HCT116 (cell line): ENCODE data around the gene TPX2. TPM values are rescaled to one million over a fixed set of nuclear protein-coding genes. Genes with fewer than 3 reads are reported as not detected.

Experiments used
- ATAC-seq: fragments of 200-7000 bp; cut with Tn5 transposase; 2 replicates; pipeline ENCODE4 v1.9.1; 2020; ENCODE audit warnings: mild to moderate bottlenecking, moderate library complexity
- BruUV-seq: library from RNA; stranded (reverse); fragments of 400-500 nt; replicated peaks from 2 replicates; lab custom pipeline; 2021; lab: Mats Ljungman, UMichigan
- CTCF ChIA-PET: fragments of 300-600 bp; sonication (Branson Sonifier 250); formaldehyde crosslinking; loops from one replicate; lab custom pipeline; 2021; ENCODE audit warnings: antibody characterized with exemption; lab: Charles Lee
- POLR2A ChIA-PET: fragments of 300-600, 350-600 bp; sonication (Branson Sonifier 250); formaldehyde crosslinking; loops from one replicate; lab custom pipeline; 2021; ENCODE audit warnings: antibody characterized with exemption; lab: Charles Lee
- RAD21 ChIA-PET, 2 experiments: fragments of 300-600 bp; sonication (Branson Sonifier 250); formaldehyde crosslinking; loops; one replicate each; lab custom pipeline; 2023; ENCODE audit warnings: low total read pairs in 2 of 2; ENCODE audit not compliant: uncharacterized antibody in 2 of 2, unreplicated experiment in 2 of 2, low non-redundant PET in 1 of 2; lab: Charles Lee
- DNase-seq: peaks from one replicate; pipeline ENCODE4 v3.0.0-alpha.2; 2010; ENCODE audit warnings: low read depth, low spot score
- H2AFZ ChIP-seq: fragments of 200-600 bp; shearing (Covaris generic), sonication (generic); 2 replicates; pipeline ENCODE4 v1.6.1; 2017; ENCODE audit warnings: low read depth, mixed run types, mixed read lengths, antibody characterized with exemption, low read length; ENCODE audit not compliant: poor library complexity, severe bottlenecking
- H3K27ac ChIP-seq: 2 replicates; pipeline ENCODE4 v1.5.1; 2012; ENCODE audit warnings: low read depth, low read length
- H3K27me3 ChIP-seq: fragments of 200-600 bp; sonication (generic); 2 replicates; pipeline ENCODE4 v1.6.1; 2016; ENCODE audit warnings: mixed run types, low read length, mixed read lengths; ENCODE audit not compliant: insufficient read depth
- H3K36me3 ChIP-seq, 2 experiments: fragments of 200-500 bp in 1 of 2; fragments of 200-600 bp in 1 of 2; sonication (Bioruptor generic) in 1 of 2; sonication (generic) in 1 of 2; 2 replicates each; pipeline versions ENCODE4 v1.5.1 to v1.6.1; 2014 to 2016; ENCODE audit warnings: low read length in 2 of 2, inconsistent platforms in 1 of 2, mixed read lengths in 1 of 2, mixed run types in 1 of 2; ENCODE audit not compliant: insufficient read depth in 2 of 2, control insufficient read depth in 1 of 2
- H3K4me1 ChIP-seq, 2 experiments: fragments of 200-600 bp in 1 of 2; sonication (generic) in 1 of 2; 2 replicates each; pipeline versions ENCODE4 v1.5.1 to v1.6.1; 2012 to 2017; ENCODE audit warnings: low read length in 2 of 2, inconsistent platforms in 1 of 2, mild to moderate bottlenecking in 1 of 2, mixed read lengths in 1 of 2, mixed run types in 1 of 2, moderate library complexity in 1 of 2; ENCODE audit not compliant: insufficient read depth in 2 of 2, control insufficient read depth in 1 of 2
- H3K4me2 ChIP-seq: fragments of 200-600 bp; sonication (generic); 2 replicates; pipeline ENCODE4 v1.6.1; 2017; ENCODE audit warnings: mixed run types, low read length, mixed read lengths
- H3K4me3 ChIP-seq, 2 experiments: fragments of 200-600 bp in 1 of 2; sonication (generic) in 1 of 2; replicated peaks in 1 of 2; 2 replicates each; pipeline ENCODE4 v1.5.1; 2011 to 2016; ENCODE audit warnings: low read length in 2 of 2, control low read depth in 1 of 2, low read depth in 1 of 2, mild to moderate bottlenecking in 1 of 2, mixed read lengths in 1 of 2, mixed run types in 1 of 2
- H3K79me2 ChIP-seq: fragments of 200-600 bp; sonication (generic); 2 replicates; pipeline ENCODE4 v1.6.1; 2017; ENCODE audit warnings: mild to moderate bottlenecking, mixed run types, low read length, moderate library complexity, mixed read lengths; ENCODE audit not compliant: insufficient read depth
- H3K9ac ChIP-seq: fragments of 200-600 bp; sonication (generic); 2 replicates; pipeline ENCODE4 v1.6.1; 2016; ENCODE audit warnings: low read length, mixed read lengths
- H3K9me2 ChIP-seq: fragments of 200-600 bp; sonication (generic), shearing (Covaris generic); 2 replicates; pipeline ENCODE4 v1.6.1; 2017; ENCODE audit warnings: mixed run types, mild to moderate bottlenecking, moderate library complexity; ENCODE audit not compliant: insufficient read depth
- H3K9me3 ChIP-seq, 2 experiments: fragments of 200-500 bp in 1 of 2; fragments of 200-600 bp in 1 of 2; sonication (Bioruptor generic) in 1 of 2; sonication (generic) in 1 of 2; 2 replicates each; pipeline ENCODE4 v1.6.1; 2014 to 2017; ENCODE audit warnings: low read length in 2 of 2, mixed read lengths in 2 of 2, inconsistent platforms in 1 of 2, low read depth in 1 of 2, mild to moderate bottlenecking in 1 of 2, mixed run types in 1 of 2, moderate library complexity in 1 of 2; ENCODE audit not compliant: control insufficient read depth in 1 of 2, insufficient read depth in 1 of 2
- H4K20me1 ChIP-seq: fragments of 200-600 bp; sonication (generic), shearing (Covaris generic); 2 replicates; pipeline ENCODE4 v1.6.1; 2017; ENCODE audit warnings: mixed run types, mild to moderate bottlenecking, moderate library complexity; ENCODE audit not compliant: insufficient read depth
- ATF3 ChIP-seq: IDR thresholded peaks from 2 replicates; pipeline ENCODE4 v1.6.1; 2012
- CEBPB ChIP-seq: IDR thresholded peaks from 2 replicates; pipeline ENCODE4 v1.6.1; 2012; ENCODE audit warnings: low read depth
- EGR1 ChIP-seq: IDR thresholded peaks from 2 replicates; pipeline ENCODE4 v1.6.1; 2012; ENCODE audit warnings: low read depth
- ELF1 ChIP-seq: IDR thresholded peaks from 2 replicates; pipeline ENCODE4 v1.6.1; 2012; ENCODE audit warnings: low read depth, borderline replicate concordance
- EZH2 ChIP-seq: fragments of 200-600 bp; sonication (generic); IDR thresholded peaks from 2 replicates; pipeline ENCODE4 v1.6.1; 2017; ENCODE audit warnings: antibody characterized with exemption, mixed run types
- EZH2phosphoT487 ChIP-seq: fragments of 200-600 bp; IDR thresholded peaks from 2 replicates; pipeline ENCODE4 v1.6.1; 2018; ENCODE audit warnings: antibody characterized with exemption, borderline replicate concordance
- POLR2AphosphoS5 ChIP-seq: IDR thresholded peaks from 2 replicates; pipeline ENCODE4 v1.6.1; 2011; ENCODE audit warnings: mild to moderate bottlenecking, low read depth, low read length, moderate library complexity
- REST ChIP-seq: IDR thresholded peaks from 2 replicates; pipeline ENCODE4 v1.6.1; 2012; ENCODE audit warnings: low read depth
- SP1 ChIP-seq: IDR thresholded peaks from 2 replicates; pipeline ENCODE4 v1.6.1; 2012; ENCODE audit warnings: low read depth
- SRF ChIP-seq: IDR thresholded peaks from 2 replicates; pipeline ENCODE4 v1.6.1; 2012; ENCODE audit warnings: low read depth
- ZBTB33 ChIP-seq: IDR thresholded peaks from 2 replicates; pipeline ENCODE4 v1.6.1; 2011; ENCODE audit warnings: mild to moderate bottlenecking, low read length, moderate library complexity; ENCODE audit not compliant: insufficient replicate concordance; ENCODE audit errors: extremely low read depth
- ZNF274 ChIP-seq: fragments of 200-500 bp; sonication (Bioruptor generic); IDR thresholded peaks from 2 replicates; pipeline ENCODE4 v1.6.1; 2014; ENCODE audit warnings: mild to moderate bottlenecking, low read depth, low read length, inconsistent platforms
- intact Hi-C: fragments of 100-400 bp; cut with micrococcal nuclease; formaldehyde crosslinking; loops from 2 replicates; pipeline ENCODE4 v1.10.0; 2022
- total RNA-seq: library from RNA; stranded (reverse); gene quantifications from one replicate; pipeline ENCODE4 v1.2.1, GENCODE V29; 2021; ENCODE audit not compliant: unreplicated experiment

The TPX2 gene
- total RNA-seq, 1 experiment from 2014 or later: 163 TPM

DNA sequence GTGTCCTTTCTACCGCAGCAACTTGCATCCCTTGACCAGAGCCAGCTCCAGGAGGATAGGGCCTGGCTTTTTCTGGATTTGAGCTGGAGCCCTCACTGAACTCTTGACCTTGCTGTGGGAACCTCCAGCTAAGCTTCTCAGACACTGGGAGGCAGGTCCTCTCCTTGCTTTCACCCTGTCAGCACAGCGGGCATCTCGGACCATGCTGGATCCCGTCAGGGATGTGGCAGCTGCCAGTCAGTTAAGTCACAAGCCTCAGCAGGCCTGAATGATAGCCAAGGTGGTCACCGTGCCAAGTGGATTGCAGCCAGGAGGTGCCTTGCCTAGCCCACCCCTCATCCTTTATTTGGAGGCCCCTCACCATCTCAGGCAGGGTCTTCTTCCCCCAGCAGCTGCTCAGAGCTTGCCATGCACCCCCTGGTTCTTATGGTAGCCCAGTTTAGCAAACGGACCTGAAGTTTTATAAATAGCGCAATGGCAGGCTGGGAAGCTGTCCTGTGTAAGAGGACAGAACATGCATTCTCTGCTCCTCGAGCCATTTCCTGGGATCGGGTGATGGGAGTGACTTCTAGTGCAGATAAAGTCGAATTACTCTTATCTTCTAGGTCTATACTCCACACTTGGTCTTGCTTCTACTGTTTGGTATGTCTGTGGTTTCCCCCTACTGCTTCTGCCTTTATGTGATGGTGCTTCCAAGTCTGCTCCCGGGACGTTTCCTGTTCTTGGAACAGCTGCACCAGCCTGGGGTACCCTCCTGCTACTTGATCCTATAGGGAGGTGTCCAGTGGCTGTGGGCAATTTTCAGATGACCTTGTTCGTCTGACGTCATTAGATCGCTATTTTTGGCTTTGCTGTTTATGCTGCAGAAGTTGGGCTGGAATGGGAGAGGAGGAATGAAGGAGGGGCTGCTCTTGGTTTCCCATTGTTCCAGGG, 73.0 kb downstream of the TPX2 start:
- Histone ChIP-seq H2AFZ (no peak overlapping the region), H3K9me2 (no peaks in the 10 kb centered on the region), H3K27me3 (no peaks in the 10 kb centered on the region), H3K79me2 (no peaks in the 10 kb centered on the region), H3K36me3 (no peaks in the 10 kb centered on the region), H3K4me1 (peaks cover 0 to 11% of the 10 kb centered on the region in 2 experiments; a peak in 1 of 4 replicates), H4K20me1 (no peaks in the 10 kb centered on the region), H3K9me3 (no peaks in the 10 kb centered on the region), H3K9ac (no peak overlapping the region), H3K4me3 (no peak overlapping the region), H3K4me2 (no peak overlapping the region), H3K27ac (no peak overlapping the region)
- ChIA-PET RAD21 (no interaction called here), POLR2A (no interaction called here), CTCF (no interaction called here)
- no peak for TF ChIP-seq ATF3
- TF ChIP-seq POLR2AphosphoS5: 0 out of 2 replicates have a peak, but pooled peaks have one; percentile 18
- no peak for TF ChIP-seq ELF1
- ATAC-seq (no peak), DNase-seq (no peak)
- no TSS peak for BruUV-seq
- intact Hi-C loops: no loop called here

GRCh38 chr20:31813611-31814010, 74.5 kb downstream of the TPX2 start:
- Histone ChIP-seq H3K79me2 (no peaks in the 10 kb centered on the region), H3K9me2 (no peaks in the 10 kb centered on the region), H3K27me3 (no peaks in the 10 kb centered on the region), H3K36me3 (no peaks in the 10 kb centered on the region), H3K9ac (no peak overlapping the region), H3K4me2 (no peak overlapping the region), H3K9me3 (no peaks in the 10 kb centered on the region), H4K20me1 (no peaks in the 10 kb centered on the region), H3K27ac (no peak overlapping the region), H3K4me1 (peaks cover 0 to 11% of the 10 kb centered on the region in 2 experiments; a peak in 1 of 4 replicates), H2AFZ (no peak overlapping the region), H3K4me3 (no peak overlapping the region)
- RAD21 ChIA-PET: no interaction called here
- no TSS peak for BruUV-seq
- intact Hi-C loops: no loop called here
- CTCF ChIA-PET: no interaction called here
- ATAC-seq (no peak), DNase-seq (no peak)
- TF ChIP-seq SRF: no peak
- TF ChIP-seq EZH2phosphoT487: no peak
- TF ChIP-seq REST: no peak
- no peak for TF ChIP-seq CEBPB
- TF ChIP-seq ATF3: no peak
- TF ChIP-seq ZNF274: no peak
- no peak for TF ChIP-seq EGR1
- no peak for TF ChIP-seq ELF1
- no peak for TF ChIP-seq SP1
- no peak for TF ChIP-seq EZH2
- no peak for TF ChIP-seq ZBTB33
- POLR2A ChIA-PET: no interaction called here
